ENCODE results near the gene DYNC1H1. TPM values are rescaled to one million over a fixed set of nuclear protein-coding genes. Genes with fewer than 3 reads are reported as not detected.

Gene DYNC1H1
- total and polyA plus RNA-seq, 3 donors from 2014 or later, result 313 to 691 (median 538) TPM

GRCh38 chr14:101950516-101951215 lies 13.7 kb upstream of the DYNC1H1 start:
- 67 to 76% methylated on average over 2 to 4 of the region's 4 CpGs for WGBS, 2 donors
- Histone ChIP-seq H3K9me3 (no peaks in the 10 kb centered on the region), H3K4me3 (no peak overlapping the region), H3K36me3 (ENCODE audit: low read depth, missing control alignments) (no peaks in the 10 kb centered on the region), H3K27me3 (no peaks in the 10 kb centered on the region), H3K4me1 (peaks cover 14% of the 10 kb centered on the region), H3K27ac (no peak overlapping the region)
- TF ChIP-seq, protein P1, sequence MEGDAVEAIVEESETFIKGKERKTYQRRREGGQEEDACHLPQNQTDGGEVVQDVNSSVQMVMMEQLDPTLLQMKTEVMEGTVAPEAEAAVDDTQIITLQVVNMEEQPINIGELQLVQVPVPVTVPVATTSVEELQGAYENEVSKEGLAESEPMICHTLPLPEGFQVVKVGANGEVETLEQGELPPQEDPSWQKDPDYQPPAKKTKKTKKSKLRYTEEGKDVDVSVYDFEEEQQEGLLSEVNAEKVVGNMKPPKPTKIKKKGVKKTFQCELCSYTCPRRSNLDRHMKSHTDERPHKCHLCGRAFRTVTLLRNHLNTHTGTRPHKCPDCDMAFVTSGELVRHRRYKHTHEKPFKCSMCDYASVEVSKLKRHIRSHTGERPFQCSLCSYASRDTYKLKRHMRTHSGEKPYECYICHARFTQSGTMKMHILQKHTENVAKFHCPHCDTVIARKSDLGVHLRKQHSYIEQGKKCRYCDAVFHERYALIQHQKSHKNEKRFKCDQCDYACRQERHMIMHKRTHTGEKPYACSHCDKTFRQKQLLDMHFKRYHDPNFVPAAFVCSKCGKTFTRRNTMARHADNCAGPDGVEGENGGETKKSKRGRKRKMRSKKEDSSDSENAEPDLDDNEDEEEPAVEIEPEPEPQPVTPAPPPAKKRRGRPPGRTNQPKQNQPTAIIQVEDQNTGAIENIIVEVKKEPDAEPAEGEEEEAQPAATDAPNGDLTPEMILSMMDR (IDR thresholded peaks at IDR 0.05), result no peak
- no peak for DNase-seq
- intact Hi-C loops (cut with DNase I; ENCODE audit: low total_unique reads), result no loop called here

- WGBS, 2 donors, result 53 to 57% methylated on average over 8 of the region's 8 CpGs
- TF ChIP-seq POLR2A (IDR thresholded peaks at IDR 0.05), result no peak
- TF ChIP-seq, protein P1 (IDR thresholded peaks at IDR 0.05), result no peak
Observed at GRCh38 chr14:101953151-101953550, 11.2 kb upstream of the DYNC1H1 start.

GRCh38 chr14:101954501-101954900 lies 9.9 kb upstream of the DYNC1H1 start:
- Histone ChIP-seq H3K27me3 (no peaks in the 10 kb centered on the region), H3K36me3 (ENCODE audit: low read depth, missing control alignments) (no peaks in the 10 kb centered on the region), H3K4me3 (no peak overlapping the region), H3K4me1 (peaks cover 1% of the 10 kb centered on the region), H3K9me3 (no peaks in the 10 kb centered on the region), H3K27ac (no peak overlapping the region)
- 72 to 83% methylated on average over 6 of the region's 6 CpGs for WGBS, 2 donors
- TF ChIP-seq, protein P1 (IDR thresholded peaks at IDR 0.05), result no peak
- TF ChIP-seq POLR2A (IDR thresholded peaks at IDR 0.05), result no peak
- DNase-seq, result no peak
- intact Hi-C loops (cut with DNase I; ENCODE audit: low total_unique reads), result no loop called here

More at GRCh38 chr14:101953151-101953550, 11.2 kb upstream of the DYNC1H1 start:
- DNase-seq, result no peak
- no peak overlapping the region for H3K27ac ChIP-seq
- no peaks in the 10 kb centered on the region for H3K36me3 ChIP-seq (ENCODE audit: low read depth, missing control alignments)
- peaks cover 9% of the 10 kb centered on the region for H3K4me1 ChIP-seq
- intact Hi-C loops (cut with DNase I; ENCODE audit: low total_unique reads), result no loop called here
- H3K27me3 ChIP-seq, result no peaks in the 10 kb centered on the region
- no peaks in the 10 kb centered on the region for H3K9me3 ChIP-seq
- H3K4me3 ChIP-seq, result no peak overlapping the region

- intact Hi-C loops (cut with DNase I; ENCODE audit: low total_unique reads), result no loop called here
- TF ChIP-seq, protein P1 (IDR thresholded peaks at IDR 0.05), result no peak
- TF ChIP-seq POLR2A (IDR thresholded peaks at IDR 0.05), result no peak
- no peaks in the 10 kb centered on the region for H3K4me1 ChIP-seq
Observed at GRCh38 chr14:101955695-101956161, 8.6 kb upstream of the DYNC1H1 start.

More at GRCh38 chr14:101955695-101956161, 8.6 kb upstream of the DYNC1H1 start:
- Histone ChIP-seq H3K27ac (no peak overlapping the region), H3K27me3 (no peaks in the 10 kb centered on the region), H3K4me3 (peak overlapping the region in 1 of 2 donors; percentile 27), H3K9me3 (no peaks in the 10 kb centered on the region), H3K36me3 (ENCODE audit: low read depth, missing control alignments) (no peaks in the 10 kb centered on the region)
- DNase-seq, result no peak
- 53 to 69% methylated on average over 24 to 34 of the region's 34 CpGs for WGBS, 2 donors
